ENCODE data around the gene ACBD3. TPM values are rescaled to one million over a fixed set of nuclear protein-coding genes. Genes with fewer than 3 reads are reported as not detected.

ACBD3 gene
- total and polyA plus RNA-seq, 8 donors, result 5.9 to 24.4 (median 17.3) TPM

DNA sequence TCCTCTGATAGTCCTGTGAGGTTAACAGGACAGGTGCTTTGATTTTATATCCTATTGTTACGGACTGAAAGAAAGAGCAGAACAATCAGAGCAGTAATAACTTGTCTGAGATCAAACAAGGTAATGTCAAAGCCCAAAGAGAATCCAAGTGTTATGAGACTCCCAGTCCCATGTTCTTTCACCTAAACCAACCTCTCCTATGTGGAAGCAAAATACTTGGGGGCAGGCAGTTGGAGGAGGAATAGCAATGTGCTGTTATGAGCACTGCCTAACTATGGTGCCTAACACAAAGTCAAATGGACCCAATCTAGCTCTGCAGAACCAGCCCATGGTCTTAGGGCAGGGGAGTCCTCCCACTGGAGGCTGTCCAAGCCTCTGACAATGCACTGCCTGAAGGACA is 28.1 kb downstream of the ACBD3 start:
- H3K36me3 ChIP-seq, result peaks cover 0 to 34% (median 11%) of the 10 kb centered on the region in 3 donors
- 87 to 91% methylated on average over 1 of the region's 1 CpG for WGBS, 2 donors
- no peak for ATAC-seq

DNA sequence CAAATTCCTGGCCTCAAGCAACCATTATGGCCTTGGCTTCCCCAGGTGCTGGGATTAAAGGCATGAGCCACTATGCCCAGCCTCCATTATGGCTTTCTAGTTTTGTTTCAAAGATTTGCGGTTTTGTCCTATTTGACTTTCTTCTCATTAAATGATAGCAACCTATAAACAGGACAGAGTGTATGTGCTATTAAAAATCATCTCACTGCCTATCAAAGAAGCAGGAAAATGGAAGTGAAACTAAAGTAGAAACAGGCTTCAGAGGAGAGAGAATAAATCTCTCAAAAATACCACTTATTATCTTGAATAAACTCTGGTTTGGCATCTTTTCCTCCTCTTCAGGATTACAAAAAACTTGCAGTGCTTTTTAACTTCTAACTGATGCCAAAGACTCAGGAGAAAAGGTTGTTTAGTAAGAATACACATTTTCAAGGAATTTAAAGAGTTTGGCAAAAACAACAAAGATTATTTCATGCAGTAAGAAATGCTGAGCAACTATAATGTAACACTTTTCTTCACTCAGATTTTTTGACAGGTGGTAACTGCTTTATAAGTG is 28.7 kb downstream of the ACBD3 start:
- Histone ChIP-seq H3K36me3 (peaks cover 0 to 40% (median 11%) of the 10 kb centered on the region in 3 donors), H3K27me3 (no peaks in the 10 kb centered on the region), H3K9me3 (no peaks in the 10 kb centered on the region), H3K27ac (no peak overlapping the region), H3K4me3 (no peak overlapping the region), H3K4me1 (peaks cover 3 to 8% (median 5%) of the 10 kb centered on the region in 3 donors)
- ATAC-seq (no peak), FAIRE-seq (no peak), DNase-seq (no peak)
- no peak for TF ChIP-seq CTCF (IDR thresholded peaks at IDR 0.05)
- intact Hi-C loops (cut with DNase I), result no loop called here
- 83 to 90% methylated on average over 1 of the region's 1 CpG for WGBS, 2 donors

More for the DNA sequence above, 28.1 kb downstream of the ACBD3 start:
- FAIRE-seq (no peak), DNase-seq (no peak)
- no peak for TF ChIP-seq CTCF (IDR thresholded peaks at IDR 0.05)
- Histone ChIP-seq H3K27me3 (no peaks in the 10 kb centered on the region), H3K4me1 (peaks cover 7 to 14% (median 9%) of the 10 kb centered on the region in 3 donors), H3K9me3 (no peaks in the 10 kb centered on the region), H3K4me3 (no peak overlapping the region), H3K27ac (no peak overlapping the region)
- intact Hi-C loops (cut with DNase I), result no loop called here

- TF ChIP-seq CTCF (IDR thresholded peaks at IDR 0.05), result no peak
- H3K27me3 ChIP-seq, result no peaks in the 10 kb centered on the region
- FAIRE-seq (no peak), ATAC-seq (no peak), DNase-seq (no peak)
- 90 to 91% methylated on average over 1 of the region's 1 CpG for WGBS, 2 donors
- H3K4me3 ChIP-seq, result no peak overlapping the region
- no peak overlapping the region for H3K27ac ChIP-seq
- peaks cover 0 to 37% (median 11%) of the 10 kb centered on the region in 3 donors for H3K36me3 ChIP-seq
- intact Hi-C loops (cut with DNase I), result no loop called here
- H3K4me1 ChIP-seq, result peaks cover 0 to 5% (median 0%) of the 10 kb centered on the region in 3 donors
- H3K9me3 ChIP-seq, result no peaks in the 10 kb centered on the region
Observed at GRCh38 chr1:226154593-226154992, 31.9 kb downstream of the ACBD3 start.

DNA sequence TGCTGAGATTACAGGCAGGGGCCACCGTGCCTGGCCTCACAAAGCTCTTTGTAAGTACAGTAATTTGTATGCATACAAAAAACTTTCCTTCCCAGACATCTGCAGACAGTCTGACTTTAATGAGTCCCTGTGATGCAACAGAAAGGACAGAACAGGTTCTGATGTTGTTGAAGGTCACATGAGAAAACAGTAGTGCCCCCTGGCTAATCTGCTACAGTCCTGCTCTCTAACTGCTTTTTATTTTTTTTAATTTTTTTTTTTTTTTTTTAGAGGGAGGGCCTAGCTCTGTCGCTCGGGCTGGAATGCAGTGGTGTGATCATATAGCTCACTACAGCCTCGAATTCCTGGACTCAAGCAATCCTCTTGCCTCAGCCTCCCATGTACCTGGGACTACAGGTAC is 36.7 kb downstream of the ACBD3 start:
- TF ChIP-seq CTCF (IDR thresholded peaks at IDR 0.05), result no peak
- Histone ChIP-seq H3K27me3 (no peaks in the 10 kb centered on the region), H3K36me3 (peaks cover 2 to 43% (median 8%) of the 10 kb centered on the region in 3 donors), H3K4me1 (no peaks in the 10 kb centered on the region), H3K9me3 (no peaks in the 10 kb centered on the region), H3K27ac (no peak overlapping the region), H3K4me3 (no peak overlapping the region)
- intact Hi-C loops (cut with DNase I), result no loop called here
- 68 to 84% methylated on average over 4 of the region's 4 CpGs for WGBS, 2 donors
- no peak for FAIRE-seq
- DNase-seq, result no peak
- peak in 3 of 4 donors; percentile 29 to 51 (median 40) for ATAC-seq

GRCh38 chr1:226148121-226148648 is 38.4 kb downstream of the ACBD3 start:
- Histone ChIP-seq H3K4me1 (no peaks in the 10 kb centered on the region), H3K27ac (no peak overlapping the region), H3K4me3 (no peak overlapping the region), H3K27me3 (no peaks in the 10 kb centered on the region), H3K36me3 (peaks cover 2 to 31% (median 8%) of the 10 kb centered on the region in 3 donors), H3K9me3 (no peaks in the 10 kb centered on the region)
- FAIRE-seq, result no peak
- no peak for DNase-seq
- no peak for ATAC-seq
- TF ChIP-seq CTCF (IDR thresholded peaks at IDR 0.05), result no peak
- intact Hi-C loops (cut with DNase I), result no loop called here

All from pancreas (tissue), 10 donors.